KMS-11 (cell line): ENCODE results near the gene ZBTB20.

Experiments
- H2AFZ ChIP-seq: fragments of 200-600 bp; sonication (generic); 2 replicates; pipeline ENCODE4 v1.6.1; 2016; ENCODE audit warnings: antibody characterized with exemption, mixed run types, low read depth
- H3K27ac ChIP-seq: fragments of 200-600 bp; sonication (generic); 2 replicates; pipeline ENCODE4 v1.6.1; 2016; ENCODE audit warnings: mild to moderate bottlenecking, mixed run types
- H3K27me3 ChIP-seq: fragments of 200-600 bp; sonication (generic); 2 replicates; pipeline ENCODE4 v1.6.1; 2017; ENCODE audit warnings: mild to moderate bottlenecking, low read depth, mixed run types, moderate library complexity; ENCODE audit not compliant: insufficient read depth
- H3K36me3 ChIP-seq: fragments of 200-600 bp; sonication (generic); 2 replicates; pipeline ENCODE4 v1.6.1; 2017; ENCODE audit warnings: mild to moderate bottlenecking, mixed run types; ENCODE audit not compliant: insufficient read depth
- H3K4me1 ChIP-seq: fragments of 200-600 bp; sonication (generic); 2 replicates; pipeline ENCODE4 v1.6.1; 2016; ENCODE audit warnings: mild to moderate bottlenecking, low read depth, mixed run types; ENCODE audit not compliant: poor library complexity, severe bottlenecking
- H3K4me2 ChIP-seq: fragments of 200-600 bp; sonication (generic); 2 replicates; pipeline ENCODE4 v1.7.0; 2016; ENCODE audit warnings: mild to moderate bottlenecking, mixed run types
- H3K4me3 ChIP-seq: fragments of 200-600 bp; sonication (generic); IDR thresholded peaks from 2 replicates; pipeline ENCODE4 v1.6.1; 2017; ENCODE audit warnings: low read depth, low read length, mixed read lengths; ENCODE audit not compliant: insufficient read depth
- H3K79me2 ChIP-seq: fragments of 200-600 bp; sonication (generic); 2 replicates; pipeline ENCODE4 v1.6.1; 2016; ENCODE audit warnings: low read depth, mixed run types; ENCODE audit not compliant: insufficient read depth
- H3K9ac ChIP-seq: fragments of 200-600 bp; sonication (generic); 2 replicates; pipeline ENCODE4 v1.6.1; 2016; ENCODE audit warnings: mild to moderate bottlenecking, mixed run types
- H4K20me1 ChIP-seq: fragments of 200-600 bp; sonication (generic); 2 replicates; pipeline ENCODE4 v1.6.1; 2016; ENCODE audit warnings: mild to moderate bottlenecking, mixed run types; ENCODE audit not compliant: insufficient read depth
- TF ChIP-seq, protein P1 (sequence below): fragments of 200-600 bp; sonication (generic); conservative IDR thresholded peaks from 2 replicates; pipeline ENCODE4 v1.6.1; 2017; ENCODE audit warnings: low read depth, mild to moderate bottlenecking, antibody characterized with exemption, low read length, moderate library complexity, mixed read lengths

Gene ZBTB20

DNA sequence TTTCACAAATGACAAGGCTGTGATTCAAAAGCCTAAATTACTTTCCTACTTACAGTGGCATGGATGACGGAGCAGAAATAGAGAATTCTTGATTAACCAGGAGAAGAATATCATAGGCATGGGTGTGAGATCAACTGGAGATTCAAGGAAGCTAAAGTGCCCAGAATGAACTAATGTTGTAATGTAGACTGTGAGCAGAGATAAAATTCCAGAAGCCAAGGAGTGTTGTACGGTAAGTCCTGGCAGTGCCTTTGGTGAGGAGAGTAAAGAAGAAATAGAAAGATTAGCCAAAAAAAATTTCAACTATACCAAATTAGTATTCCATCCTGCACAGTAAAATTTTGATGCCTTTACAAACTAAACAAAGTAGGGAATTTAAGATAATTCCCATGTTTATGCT is 75.9 kb downstream of the ZBTB20 start:
- Histone ChIP-seq H3K4me3 (no peak overlapping the region), H3K27ac (no peak overlapping the region), H3K4me2 (no peak overlapping the region), H3K27me3 (no peaks in the 10 kb centered on the region), H3K79me2 (no peaks in the 10 kb centered on the region), H3K36me3 (no peaks in the 10 kb centered on the region), H3K9ac (no peak overlapping the region), H4K20me1 (no peaks in the 10 kb centered on the region), H3K4me1 (no peaks in the 10 kb centered on the region), H2AFZ (no peak overlapping the region)
- TF ChIP-seq, protein P1, sequence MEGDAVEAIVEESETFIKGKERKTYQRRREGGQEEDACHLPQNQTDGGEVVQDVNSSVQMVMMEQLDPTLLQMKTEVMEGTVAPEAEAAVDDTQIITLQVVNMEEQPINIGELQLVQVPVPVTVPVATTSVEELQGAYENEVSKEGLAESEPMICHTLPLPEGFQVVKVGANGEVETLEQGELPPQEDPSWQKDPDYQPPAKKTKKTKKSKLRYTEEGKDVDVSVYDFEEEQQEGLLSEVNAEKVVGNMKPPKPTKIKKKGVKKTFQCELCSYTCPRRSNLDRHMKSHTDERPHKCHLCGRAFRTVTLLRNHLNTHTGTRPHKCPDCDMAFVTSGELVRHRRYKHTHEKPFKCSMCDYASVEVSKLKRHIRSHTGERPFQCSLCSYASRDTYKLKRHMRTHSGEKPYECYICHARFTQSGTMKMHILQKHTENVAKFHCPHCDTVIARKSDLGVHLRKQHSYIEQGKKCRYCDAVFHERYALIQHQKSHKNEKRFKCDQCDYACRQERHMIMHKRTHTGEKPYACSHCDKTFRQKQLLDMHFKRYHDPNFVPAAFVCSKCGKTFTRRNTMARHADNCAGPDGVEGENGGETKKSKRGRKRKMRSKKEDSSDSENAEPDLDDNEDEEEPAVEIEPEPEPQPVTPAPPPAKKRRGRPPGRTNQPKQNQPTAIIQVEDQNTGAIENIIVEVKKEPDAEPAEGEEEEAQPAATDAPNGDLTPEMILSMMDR = no peak

DNA sequence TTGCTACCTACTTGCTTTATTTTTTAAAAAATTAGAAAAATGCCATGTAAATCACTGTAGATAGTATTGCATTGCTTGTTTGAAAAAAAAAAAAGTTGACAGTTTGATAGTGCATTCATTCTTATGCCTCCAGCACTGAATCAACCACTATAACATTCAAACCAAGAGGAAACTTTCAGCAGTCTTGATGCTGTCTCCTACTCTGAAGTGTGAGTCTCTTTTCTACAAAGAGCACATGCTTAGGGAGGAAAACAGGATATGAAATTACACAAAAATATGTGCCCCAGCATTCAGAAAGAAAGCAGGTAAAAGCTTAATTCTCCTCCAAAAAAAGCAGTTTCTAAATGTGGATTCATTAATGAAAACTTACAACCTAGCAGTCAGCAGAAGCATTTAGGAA is 78.3 kb downstream of the ZBTB20 start:
- H3K9ac ChIP-seq = no peak overlapping the region
- no peaks in the 10 kb centered on the region for H3K27me3 ChIP-seq
- H3K4me1 ChIP-seq = no peaks in the 10 kb centered on the region
- TF ChIP-seq, protein P1 = no peak
- no peak overlapping the region for H3K4me3 ChIP-seq
- no peaks in the 10 kb centered on the region for H3K36me3 ChIP-seq
- no peaks in the 10 kb centered on the region for H3K79me2 ChIP-seq
- no peak overlapping the region for H2AFZ ChIP-seq
- no peak overlapping the region for H3K4me2 ChIP-seq
- H4K20me1 ChIP-seq = no peaks in the 10 kb centered on the region
- H3K27ac ChIP-seq = no peak overlapping the region

DNA sequence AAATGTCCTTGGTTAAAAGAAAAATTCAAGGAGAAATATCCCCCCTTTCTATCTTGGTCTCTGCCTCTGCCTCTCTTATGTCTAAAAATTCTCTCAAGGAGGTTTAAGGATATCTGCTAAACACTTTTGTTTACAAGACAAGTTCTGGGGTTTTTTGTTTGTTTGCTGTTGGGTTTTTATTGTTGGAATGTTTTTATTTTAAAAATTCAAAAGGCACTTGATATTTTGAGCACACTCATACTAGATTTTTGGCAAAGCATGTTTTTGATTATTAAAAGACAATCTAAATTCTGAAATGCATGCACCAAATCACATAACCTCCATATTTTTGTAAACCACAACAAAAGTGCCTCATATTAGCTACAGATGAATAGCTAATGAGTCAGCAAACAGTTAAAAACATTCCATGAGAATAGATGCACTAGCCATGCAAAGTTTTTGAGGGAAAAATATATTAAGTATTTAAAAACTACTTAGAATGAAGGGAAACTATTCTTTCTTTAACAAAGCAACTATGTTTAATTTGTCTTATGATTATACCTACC is 84.6 kb downstream of the ZBTB20 start:
- no peaks in the 10 kb centered on the region for H3K79me2 ChIP-seq
- TF ChIP-seq, protein P1 = no peak
- H3K36me3 ChIP-seq = no peaks in the 10 kb centered on the region
- no peaks in the 10 kb centered on the region for H3K27me3 ChIP-seq
- no peaks in the 10 kb centered on the region for H3K4me1 ChIP-seq
- no peak overlapping the region for H2AFZ ChIP-seq
- H4K20me1 ChIP-seq = no peaks in the 10 kb centered on the region
- no peak overlapping the region for H3K4me2 ChIP-seq
- no peak overlapping the region for H3K9ac ChIP-seq
- no peak overlapping the region for H3K4me3 ChIP-seq
- no peak overlapping the region for H3K27ac ChIP-seq

DNA sequence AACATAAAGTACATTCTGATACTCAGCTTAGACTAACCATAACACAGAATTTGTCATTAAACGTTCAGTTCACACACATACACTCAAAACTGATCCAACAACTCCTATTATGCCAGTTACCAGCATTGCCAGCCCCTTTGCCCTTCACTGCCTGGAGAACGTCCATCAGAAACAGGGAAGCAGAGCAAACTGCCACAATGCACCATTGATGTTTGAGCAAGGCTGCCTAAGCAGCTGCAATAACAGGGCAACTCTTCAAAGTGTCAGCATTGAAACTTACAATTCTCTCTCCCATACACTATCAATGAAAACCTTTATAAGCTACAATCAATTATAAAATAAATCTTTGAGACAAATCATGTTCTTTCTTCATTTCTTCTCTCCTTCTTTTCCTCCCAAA is 85.1 kb downstream of the ZBTB20 start:
- no peak overlapping the region for H3K4me3 ChIP-seq
- no peak overlapping the region for H2AFZ ChIP-seq
- H3K36me3 ChIP-seq = no peaks in the 10 kb centered on the region
- no peaks in the 10 kb centered on the region for H4K20me1 ChIP-seq
- H3K4me1 ChIP-seq = no peaks in the 10 kb centered on the region
- no peaks in the 10 kb centered on the region for H3K27me3 ChIP-seq
- TF ChIP-seq, protein P1 = no peak
- no peak overlapping the region for H3K27ac ChIP-seq
- no peak overlapping the region for H3K4me2 ChIP-seq
- no peaks in the 10 kb centered on the region for H3K79me2 ChIP-seq
- H3K9ac ChIP-seq = no peak overlapping the region
